GM18873 (cell line): ENCODE measurements around the gene CHN2.
A peak's percentile ranks its signal among the peaks of the same experiment; 100 is the strongest.

Experiments used
- ATAC-seq: cut with Tn5 transposase; IDR thresholded peaks from one replicate; pipeline ENCODE4 v1.9.1; 2021; ENCODE audit warnings: mild to moderate bottlenecking, moderate library complexity, moderate number of reproducible peaks; ENCODE audit not compliant: unreplicated experiment, low FRiP score

CHN2 gene

DNA sequence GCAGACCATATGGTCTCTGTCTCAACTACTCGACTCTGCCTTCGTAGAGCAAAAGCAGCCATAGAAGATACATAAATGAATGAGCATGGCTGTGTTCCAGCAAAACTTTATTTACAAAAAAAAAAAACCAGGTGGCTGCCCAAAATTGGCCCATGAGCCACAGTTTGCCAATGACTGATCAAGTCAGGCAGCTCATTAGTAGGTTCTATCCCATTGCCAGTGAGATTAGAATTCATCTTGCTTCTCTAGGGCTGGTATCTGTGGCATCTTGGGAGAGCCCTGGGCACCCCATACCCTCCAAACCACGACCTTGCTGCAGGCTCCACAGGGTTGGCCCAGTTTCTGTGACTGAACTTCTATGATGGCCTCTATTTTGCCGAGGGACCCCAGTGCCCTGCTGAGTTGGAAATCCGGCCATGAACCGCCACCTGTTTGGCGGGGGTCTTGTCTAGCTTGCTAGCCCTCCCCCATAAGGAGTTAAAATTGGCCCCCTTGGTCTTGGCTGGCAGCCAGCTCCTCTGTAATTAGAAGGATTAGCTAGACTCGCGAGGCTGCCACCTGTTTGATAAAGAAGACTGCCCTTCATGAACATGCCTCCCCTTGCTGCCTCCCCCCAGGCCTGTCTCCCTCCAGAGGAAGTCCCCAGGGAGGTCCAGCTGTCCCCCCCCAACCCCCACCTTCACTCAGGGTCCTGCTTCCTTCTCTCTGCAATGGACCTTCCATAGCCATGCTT, 83.9 kb downstream of the CHN2 start:
- no peak for ATAC-seq

DNA sequence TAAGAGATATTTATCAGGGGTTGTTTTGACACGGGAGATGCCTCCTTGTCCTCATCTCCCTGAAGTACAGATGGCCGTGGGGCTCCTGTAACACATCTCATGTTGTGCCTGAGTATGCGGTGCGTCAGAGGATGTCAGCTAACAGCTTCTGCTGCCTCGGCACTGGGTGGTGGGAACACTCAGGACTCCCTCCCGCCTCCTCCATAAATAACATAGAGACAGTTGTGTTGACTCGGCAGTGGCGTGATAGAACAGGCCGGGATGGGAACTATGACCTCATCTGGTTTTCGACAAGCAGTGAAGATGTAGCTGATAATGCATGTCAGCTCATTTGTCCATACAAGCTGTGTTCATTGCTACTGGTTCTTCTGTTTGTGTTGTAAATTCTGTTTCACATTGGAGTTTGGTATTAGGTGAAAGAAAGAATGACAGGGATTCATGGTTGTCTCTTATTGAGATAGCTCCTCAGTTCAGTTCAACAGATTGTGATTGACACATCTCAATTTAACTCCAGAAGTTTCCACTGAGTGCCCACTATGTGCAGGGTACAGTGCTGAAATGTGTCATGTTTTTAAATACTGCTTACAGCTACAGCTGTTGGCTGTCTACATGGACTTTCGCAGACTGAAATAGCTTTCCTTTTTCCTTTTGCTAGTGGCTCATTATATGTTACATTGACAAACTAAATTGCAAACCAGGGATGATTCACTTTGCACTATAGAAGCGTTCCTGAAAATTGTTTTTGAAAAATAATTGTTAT, 87.4 kb downstream of the CHN2 start:
- ATAC-seq, result no peak

DNA sequence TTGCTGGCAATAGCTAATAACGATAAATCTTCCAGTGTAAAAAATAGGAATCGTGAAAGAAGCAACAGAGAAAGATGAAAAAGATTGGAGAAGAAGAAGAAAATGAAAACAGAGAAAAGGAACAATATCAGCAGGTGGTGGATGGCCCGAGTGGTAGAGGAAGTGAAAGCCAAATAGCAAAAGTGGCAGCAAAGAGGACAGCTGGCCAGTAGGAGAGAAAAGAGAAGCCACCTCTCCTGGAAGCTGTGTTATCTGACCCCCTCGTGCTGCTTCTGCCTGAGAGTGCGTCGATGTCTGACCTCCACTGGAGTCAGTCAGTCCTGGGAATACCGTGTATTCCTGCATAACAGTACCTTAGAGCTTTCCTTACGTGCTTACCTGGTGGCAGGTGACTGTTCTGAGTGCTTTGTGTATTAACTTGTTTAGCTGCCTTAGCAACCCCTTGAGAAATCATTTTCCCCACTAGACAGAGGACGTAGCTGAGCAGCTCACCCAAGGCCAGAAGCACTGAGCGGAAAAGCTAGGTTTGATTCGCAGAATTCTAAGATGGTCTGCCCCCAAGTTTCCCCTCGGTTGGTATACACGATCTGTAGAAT, 88.3 kb downstream of the CHN2 start:
- no peak for ATAC-seq

DNA sequence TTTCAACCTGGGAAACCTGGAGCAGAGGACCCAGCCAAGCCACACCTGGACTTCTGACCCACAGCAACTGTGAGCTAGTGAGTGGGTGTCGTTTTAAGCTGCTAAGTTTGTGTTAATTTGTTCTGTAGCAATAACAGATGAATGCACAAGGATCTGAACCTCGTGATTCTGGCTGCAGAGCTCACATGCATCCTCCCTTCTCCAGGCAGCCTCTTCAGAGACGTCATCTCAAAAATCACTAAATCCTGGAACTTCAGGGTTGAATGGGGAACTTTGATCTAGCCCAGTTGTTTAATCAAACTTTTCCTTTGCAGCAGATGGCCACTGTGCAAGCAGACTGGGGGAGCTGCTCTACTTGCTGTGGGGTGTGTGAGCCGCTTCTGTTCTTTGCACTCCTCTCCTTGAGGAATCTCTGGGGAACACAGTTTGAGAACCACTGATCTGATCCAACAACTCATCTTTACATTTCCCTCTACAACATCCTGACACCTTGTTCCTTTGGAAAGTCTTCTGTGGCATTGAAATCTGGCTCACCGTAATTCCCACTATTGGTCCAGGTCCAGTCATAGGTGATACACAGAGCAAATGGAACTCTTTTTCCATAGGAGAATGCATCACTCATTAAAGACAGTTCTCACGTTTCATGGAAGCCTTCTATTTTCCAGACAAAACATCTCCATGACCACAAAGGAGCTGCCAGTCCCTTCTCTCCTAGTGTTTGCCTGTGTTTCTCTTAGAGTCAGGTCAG, 90.3 kb downstream of the CHN2 start:
- ATAC-seq, result no peak

DNA sequence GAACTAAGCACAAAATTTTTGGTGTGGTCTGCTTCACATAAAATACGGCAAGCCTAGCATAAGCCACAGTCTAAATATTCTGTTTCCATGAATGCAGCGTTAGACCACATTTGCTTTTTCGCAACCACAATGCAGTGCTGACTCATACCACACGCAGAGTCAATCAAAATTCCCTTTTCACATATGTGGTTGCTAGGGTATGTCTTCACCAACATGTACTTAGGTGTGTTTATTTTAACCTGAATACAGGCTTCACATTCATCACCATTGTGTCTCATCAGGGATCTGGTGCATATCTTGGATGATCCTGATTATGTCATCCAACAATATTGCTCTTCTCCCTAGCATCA, 90.8 kb downstream of the CHN2 start:
- ATAC-seq, result no peak

DNA sequence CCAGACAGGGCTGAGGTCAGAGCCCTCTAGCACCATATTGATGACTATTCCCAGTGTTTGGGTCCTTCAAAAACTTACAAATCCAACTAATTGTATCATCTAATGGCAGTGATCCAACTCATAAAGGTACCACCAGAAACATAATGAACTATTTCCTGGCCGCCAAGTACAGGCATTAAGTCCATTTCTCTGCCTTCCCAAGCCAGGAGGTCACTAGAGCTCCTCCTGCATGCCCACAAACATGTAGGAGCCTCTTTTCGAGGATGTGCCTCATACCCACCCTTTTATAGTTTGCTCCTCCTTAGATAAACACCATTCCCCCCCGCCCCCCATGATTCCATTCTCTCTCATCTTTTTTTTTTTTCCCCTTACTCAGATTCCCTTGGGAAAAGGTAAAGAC, 91.3 kb downstream of the CHN2 start:
- no peak for ATAC-seq

DNA sequence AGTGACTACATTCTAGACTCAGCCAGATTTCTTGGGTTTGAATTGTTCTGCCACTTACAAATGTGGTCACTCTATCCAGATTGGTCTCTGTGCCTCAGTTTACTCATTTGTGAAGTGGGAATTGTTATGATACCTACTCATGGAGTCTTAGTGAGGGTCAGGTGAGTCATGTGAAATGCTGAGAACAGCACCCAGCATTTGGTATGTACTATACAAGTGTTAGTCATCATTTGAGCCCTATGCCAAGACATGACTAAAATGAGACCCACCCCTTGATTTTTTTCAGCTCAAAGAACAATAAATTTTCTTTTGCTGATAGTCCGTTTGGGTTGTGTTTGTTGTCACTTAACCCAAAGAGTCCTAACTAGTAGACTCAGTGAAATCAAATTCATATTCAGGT, 92.8 kb downstream of the CHN2 start:
- no peak for ATAC-seq

DNA sequence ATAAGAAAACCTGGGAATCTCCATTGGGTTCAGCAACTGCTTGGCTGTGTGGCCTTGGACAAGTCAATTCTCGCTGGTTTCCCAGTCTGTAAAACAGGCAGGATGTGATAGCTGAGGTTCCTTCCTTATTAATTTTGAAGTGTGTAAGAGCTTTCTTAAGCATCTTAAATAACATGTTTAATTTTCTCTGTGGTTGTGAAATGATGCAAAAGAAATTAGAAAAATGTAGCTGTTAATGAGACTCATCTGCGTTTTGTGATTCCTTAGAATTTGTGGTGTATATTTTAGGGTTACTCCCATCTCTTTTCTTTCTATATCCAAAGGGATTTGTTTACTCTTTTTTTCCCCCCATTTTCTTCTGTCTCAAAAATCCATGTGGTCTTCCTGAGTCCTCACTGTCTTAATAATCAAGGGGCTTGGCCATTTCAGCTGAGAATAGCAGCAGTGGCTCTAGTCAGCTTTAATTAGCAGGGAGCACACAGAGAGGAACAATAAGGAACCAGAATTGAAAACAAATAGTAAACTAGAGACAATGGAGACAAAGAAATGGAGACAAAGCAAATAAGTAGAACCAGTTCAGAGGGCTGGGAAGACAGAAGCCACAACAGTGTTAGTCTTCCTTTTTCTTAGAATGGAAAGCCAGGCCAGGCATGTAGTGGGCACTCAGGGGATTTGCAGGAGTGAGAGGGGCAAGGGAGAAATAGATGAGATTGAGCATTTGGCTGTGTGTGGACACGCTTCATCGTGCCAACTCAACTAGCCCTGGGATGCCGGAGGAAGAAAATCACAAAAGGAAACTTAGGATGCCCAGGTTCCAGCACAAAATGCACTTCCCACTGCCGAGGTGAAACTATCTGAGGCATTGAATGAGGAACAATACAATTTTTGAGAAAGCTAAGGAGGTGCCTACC, 93.9 kb downstream of the CHN2 start:
- ATAC-seq, result no peak

DNA sequence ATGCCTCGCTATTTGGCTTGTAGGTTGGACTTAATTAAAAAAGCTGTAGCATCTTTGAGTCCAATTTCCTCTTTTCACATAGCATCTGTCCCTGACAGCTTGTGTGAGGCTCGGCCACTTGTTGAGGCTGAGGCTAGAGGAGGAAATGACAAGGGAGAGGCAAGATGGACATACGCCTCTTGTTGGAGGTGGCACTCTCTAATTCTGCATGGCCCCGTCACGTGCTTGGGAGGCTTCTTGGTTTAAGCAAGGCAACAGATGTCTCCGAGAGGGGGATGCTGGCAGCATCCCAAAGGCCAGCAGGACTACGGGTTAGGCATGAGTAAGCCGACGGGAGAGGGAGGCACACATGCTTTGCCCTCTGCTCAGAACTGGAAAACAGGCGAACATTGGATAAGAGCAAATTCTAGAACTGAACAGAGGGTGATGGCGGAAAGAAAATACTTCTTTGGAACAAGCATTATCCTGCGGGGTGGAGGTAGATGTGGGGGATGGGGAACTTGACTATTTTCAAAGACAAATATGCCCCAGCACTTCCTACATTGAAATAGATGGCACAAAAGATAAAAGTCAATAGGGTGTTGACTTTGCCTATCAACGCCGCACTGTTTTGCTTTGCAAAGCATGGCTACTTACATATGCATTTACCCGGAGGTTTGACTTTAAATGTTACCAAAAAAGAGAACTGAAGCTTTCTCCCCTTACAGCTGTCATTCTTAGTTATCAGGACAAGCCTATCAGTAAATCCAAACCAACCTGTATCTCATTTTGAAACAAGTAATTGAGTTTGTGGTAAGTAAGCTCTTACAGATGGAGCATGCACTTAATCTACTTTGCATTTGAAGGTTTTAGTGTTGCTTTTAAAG, 94.8 kb downstream of the CHN2 start:
- ATAC-seq, result peak; percentile 65

DNA sequence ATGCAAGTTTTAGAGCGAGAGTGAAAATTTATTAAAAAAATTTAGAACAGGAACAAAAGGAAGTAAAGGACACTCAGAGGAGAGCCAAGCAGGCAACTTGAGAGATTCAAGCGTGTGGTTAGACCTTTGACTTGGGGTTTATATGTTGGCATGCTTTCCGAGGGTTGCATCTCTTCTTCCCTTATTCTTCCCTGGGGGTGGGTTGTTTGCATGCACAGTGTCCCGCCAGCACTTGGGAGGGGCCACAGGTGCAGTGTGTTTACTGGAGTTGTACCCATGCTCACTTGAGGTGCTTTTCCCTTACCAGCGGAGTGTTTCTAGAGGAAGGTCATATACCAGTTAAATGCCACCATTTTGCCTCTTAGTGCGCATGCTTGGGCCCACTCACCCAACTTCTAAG, 96.3 kb downstream of the CHN2 start:
- ATAC-seq, result no peak

DNA sequence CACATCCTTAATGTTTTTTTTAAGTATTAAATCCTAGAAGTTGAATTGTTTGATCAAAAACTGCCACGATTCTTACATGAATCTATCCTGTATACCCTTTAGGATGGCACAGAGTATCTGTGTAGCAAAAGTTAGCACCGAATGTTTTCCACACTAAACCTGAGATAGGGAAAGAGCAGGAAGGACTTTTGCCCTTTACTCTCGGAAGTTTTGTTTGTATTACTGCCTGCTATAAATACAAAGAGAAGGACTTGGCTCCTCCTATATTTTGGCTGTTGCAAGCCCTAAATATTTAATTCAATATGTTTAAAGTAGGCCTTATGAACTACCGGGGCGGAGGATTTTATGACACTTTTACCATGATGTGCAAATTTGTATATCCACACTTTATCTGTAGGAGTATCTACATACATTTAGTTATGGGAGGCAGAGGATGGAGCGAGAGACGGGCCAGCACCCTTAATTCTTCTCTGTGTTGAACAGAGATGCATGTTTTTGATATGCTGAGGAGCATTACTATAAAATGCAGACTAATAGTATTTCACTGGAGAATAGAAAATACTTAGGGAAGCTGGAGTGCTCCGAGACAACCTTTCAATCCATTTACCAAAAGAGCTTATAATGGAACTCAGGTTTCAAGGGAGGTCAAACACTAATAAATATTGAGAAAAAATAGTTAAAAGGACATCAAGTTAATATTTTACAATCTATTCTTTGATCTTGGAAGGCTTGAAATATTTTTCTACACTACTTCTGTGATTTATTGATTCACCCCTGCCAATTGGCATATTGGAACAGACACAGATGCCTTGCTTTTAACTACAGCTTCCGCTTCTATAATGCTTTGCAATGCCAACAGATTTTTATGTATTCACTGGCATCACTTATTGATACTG, 97.4 kb downstream of the CHN2 start:
- no peak for ATAC-seq

DNA sequence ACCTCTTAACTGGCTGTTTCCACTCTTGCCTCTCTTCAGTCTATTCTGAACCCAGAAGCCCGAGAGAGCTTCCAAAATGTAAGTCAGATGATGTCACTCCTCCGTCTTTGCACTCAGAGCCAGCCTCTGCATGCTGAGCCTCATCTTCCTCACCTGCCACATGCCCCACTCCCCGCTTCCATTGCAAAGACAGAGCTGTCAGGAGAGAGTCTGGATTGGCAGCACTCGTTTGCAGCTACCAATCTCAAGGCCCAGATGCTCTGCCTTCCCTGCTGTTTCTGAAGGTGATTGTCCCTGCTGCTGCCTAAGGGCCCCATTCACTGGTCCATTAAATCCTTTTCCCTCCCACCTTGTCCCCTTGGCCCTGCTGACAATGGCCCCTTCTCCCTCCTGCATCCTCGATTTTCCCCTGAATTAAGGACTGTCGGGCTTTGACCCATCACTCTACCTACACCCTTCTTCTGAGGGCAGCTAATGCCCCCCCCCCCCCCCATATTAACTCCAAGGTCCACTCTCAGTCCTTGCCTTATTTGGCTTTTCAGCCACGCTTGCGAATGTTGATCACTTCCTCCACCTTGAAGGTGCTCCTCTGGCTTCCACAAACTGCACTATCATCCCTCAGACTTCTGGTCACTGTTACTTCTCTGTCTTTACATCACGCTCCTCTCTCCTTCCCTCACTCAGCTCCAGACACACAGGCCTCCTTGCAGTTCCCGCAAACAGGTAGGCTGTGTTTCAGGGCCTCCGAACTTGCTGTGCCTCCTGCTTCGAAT, 98.5 kb downstream of the CHN2 start:
- ATAC-seq, result no peak

DNA sequence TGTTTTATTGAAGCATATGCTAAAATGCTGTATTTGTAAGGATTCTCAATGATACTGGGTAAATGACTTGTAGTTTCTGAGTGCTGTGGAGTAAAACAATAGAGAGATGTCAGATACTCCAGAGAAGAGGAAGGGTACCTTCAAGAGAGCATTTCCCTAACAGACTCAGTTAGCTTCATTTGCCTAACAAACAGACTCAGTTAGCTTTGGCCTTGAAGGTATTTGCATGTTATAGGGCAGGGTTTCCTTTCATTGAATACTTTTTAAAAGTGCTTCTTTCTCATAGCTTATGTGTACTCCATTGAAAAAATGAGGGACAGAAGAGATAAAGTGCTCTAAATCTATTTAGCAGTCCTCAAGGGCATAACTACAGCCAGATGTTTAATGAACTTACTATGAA, 101.8 kb downstream of the CHN2 start:
- no peak for ATAC-seq

DNA sequence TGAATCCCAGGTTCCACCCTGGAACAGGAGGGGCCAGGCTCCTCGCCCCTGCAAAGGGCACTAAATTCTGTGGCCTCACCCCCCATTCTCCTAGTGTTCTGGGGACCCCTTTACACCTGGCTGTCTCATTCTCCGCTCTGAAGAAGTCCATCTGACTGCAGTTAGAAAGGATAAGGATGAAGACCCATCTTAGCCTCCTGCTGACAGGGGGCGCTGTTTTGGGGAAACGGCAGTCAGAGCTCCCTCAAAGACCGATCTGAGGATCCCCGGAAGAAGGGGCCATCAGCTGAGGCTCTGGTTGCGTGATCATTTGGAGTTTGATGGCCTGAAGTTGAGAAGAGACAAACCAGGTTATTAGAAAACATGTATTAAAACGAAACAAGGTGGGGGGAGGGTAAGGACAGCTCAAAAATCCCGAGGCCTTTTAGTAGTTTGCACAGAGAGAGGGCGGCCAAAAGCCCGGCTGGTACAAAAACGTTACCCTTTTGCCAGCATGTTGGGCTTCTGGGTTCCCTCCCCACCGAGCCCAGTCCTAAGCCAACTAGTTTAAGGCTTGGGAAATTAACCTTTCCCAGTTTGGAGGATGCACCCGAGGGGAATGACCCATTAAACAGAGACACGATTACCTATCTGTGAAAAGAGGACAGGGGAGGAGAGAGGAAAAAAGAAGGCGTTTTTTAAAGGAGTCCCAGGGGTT, 102.8 kb downstream of the CHN2 start:
- no peak for ATAC-seq

DNA sequence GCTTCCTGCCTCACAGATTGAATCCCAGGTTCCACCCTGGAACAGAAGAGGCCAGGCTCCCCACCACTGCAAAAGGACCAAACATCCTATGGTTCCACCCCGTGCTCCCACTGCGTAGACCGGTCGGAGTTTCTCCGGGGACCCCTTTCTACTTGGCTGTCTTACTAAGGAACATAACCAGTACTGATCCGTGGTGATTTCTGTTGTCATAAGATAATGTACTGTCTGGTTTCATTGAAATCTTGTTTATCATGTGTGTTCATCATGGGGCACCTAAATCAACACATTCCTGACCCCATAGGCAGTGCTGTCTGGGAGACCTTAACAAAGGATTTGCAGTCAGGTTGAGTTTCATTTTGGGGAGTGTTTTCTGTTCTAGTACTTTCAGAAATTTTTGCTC, 104.5 kb downstream of the CHN2 start:
- ATAC-seq, result no peak

DNA sequence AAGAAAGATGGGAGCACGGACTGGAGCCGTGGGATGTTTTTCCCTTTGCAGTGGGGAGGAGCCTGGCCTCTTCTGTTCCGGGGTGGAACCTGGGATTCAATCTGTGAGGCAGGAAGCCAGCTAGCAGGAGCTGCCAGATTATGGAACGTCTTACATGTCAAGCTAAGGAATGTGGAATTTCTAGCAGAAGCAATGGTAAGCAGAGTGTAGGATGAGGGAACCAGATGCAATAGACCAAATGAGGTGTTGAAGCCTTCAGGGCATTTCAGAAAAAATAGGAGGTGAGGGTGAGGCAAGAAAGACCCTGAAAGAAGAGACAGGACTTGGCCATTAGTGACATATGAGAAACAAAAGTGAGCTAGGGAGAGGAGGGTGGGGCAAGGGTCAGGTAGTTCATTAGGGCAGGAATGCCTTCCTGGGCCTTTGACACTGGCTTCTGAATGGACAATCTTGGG, 105.5 kb downstream of the CHN2 start:
- ATAC-seq, result no peak

DNA sequence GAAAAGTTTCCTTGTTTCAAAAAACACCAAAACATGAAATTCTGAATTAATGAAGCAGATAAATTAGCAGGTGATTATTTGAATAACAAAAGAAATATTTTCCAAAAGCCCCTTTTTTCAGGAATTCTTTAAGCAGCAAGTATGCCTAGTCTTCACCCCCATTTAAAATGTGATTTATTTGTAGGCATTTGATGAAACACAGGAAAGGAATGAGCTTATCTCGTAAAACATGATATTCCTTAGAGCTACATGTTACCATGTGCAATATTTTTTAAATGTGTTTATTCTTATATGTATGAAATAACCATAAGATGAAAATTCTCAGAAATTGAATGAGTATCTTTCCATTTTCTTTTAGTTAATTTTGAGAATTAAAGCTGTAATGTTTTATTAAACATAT, 106.1 kb downstream of the CHN2 start:
- no peak for ATAC-seq
